AML-193 (cell line): Measurements from ENCODE around the gene ANKRD61.
A peak's percentile ranks its signal among the peaks of the same experiment; 100 is the strongest.
"Not testable (repeated sequence)": the region's sequence is repeated elsewhere in the genome, so short reads cannot be mapped to it uniquely, and the experiment has no call there.

Source experiments
- DNase-seq, 2 experiments: peaks; one replicate each; lab custom pipeline; 2025; lab: John Stamatoyannopoulos, UW

The ANKRD61 gene

DNA sequence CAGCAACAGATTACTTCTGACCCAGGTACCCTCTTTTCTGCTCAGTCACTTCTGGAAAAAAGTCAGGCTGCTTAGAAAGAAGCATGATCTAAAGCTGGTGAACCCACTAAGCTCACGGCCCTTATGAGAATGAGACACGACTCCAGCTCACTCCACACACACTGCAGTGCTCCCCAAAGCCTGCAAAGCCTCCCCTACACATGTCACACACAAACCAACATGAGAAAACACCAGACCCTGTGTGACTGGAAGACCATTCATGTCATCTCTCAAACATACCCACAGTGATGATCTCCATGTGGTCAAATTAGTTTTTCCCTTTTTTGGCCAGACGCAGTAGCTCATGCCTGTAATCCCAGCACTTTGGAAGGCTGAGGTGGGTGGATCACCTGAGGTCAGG lies 391 bp downstream of the ANKRD61 start:
- DNase-seq: no peak

DNA sequence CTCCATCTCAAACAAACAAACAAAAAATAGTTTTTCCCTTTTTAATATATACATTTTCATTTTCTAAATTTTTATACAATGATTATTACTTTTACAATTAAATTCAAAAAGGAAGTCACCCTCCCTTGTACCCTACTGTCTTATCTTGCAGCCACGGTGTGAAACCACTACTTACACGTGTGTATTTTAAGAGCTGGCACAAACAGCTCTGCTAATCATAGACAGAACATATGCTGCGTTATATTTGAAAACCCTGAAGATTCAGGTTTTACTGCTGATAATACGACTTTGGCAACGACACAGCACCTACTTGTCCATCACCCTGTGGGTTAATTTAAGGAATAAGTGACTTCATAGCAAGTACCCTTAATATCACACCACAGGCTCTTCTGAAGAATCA lies 991 bp downstream of the ANKRD61 start:
- DNase-seq: no peak

DNA sequence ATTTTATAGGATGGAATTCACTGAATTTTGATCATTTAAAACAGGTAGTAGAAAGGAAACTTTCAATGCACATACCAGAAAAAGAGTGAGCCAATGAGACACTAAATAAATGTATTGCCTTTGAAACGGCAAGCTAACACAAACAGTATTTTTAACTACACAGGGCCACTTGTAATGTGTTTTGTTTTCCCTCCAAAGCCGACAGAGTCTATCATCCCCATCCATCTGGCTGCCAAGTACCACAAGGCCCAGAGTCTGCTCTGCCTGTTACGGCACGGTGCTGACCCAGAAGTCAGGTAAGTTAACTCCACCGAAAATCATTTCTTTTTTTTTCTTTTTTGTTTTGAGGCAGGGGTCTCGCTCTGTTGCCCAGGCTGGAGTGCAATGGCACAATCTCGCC lies 1.5 kb downstream of the ANKRD61 start:
- no peak for DNase-seq

DNA sequence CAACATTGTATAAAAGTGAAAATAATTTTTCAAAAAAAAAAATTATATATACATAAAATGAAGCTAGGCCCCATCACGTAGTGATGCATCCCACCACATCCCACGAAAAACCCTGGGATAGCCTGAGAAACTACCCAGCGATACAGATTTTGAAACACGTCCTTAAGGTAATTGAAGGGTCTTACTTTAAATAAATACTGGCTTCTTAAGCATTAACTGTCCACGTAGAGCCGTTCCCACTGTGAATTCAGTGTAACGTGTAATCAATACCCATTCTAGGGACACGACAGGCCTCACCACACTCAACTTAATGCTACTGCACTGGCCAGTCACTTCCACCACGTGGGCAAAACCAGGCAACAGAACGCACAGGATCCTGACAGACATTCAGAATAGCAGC lies 4.0 kb downstream of the ANKRD61 start:
- no peak for DNase-seq

DNA sequence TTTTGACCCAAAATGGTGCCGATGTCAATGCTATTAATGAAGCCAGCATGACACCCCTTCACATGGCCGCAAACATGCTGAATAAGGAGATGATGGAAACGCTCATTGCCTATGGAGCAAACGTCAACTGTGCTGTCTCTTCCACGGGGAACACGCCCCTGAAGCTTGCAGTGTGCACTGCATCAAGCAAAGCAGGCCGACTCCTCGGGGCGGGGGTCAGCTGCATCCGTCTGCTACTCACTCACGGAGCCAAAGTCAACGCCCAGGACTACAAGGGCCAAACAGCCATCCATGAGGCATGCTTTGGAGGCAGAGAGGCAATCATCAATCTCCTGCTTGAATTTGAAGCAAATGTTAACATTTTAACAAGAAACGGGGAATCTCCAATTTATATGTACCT lies 4.5 kb downstream of the ANKRD61 start:
- no peak for DNase-seq

DNA sequence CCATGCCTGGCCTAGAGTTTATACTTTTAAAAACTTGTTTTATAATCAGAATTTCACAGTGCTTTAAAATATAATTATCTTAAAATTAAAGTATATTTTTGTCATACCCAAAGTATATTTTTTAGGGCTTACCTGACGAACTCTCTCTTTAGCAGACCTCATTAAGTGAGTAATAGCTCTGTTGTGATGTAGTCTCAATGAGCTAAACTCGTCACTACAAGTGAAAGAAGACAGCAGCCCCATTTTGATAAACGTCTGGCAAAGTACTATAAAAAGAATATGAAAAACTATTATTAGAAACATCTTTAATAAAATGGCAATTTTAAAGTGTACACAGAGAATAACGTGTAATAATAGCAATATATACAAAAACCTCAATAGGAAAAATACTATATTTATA lies 18.6 kb downstream of the ANKRD61 start:
- no peak for DNase-seq

DNA sequence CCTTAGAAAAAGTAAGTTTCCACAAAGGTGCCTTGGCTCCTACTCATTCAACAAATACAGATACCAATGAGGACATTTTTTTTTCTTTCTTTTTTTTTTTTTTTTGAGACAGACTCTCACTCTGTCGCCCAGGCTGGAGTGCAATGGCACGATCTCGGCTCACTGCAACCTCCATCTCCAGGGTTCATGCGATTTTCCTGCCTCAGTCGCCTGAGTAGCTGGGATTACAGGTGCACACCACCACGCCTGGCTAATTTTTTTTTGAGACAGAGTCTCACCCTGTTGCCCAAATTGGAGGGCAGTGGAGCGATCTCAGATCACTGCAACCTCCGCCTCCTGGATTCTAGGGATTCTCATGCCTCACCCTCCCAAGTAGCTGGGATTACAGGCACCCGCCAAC lies 20.0 kb downstream of the ANKRD61 start:
- DNase-seq: not testable (repeated sequence)

DNA sequence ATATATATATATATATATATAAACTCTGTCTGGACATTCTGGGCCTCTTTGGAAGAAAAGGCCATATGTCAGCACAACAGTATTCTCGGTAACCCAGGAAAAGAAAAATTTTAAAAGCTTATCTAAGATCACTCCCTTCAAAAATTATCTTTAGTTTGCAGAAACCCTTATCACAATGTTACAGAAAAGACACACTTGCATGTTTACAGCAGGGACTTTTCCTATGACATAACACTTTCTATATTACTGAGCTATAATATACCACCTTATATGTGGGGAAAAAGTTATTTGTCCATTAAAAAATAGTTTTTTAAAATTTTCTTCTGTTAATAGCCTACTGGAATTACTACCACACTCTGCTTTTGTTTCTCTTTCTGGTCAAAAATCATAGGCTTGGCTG lies 25.4 kb downstream of the ANKRD61 start:
- no peak for DNase-seq

DNA sequence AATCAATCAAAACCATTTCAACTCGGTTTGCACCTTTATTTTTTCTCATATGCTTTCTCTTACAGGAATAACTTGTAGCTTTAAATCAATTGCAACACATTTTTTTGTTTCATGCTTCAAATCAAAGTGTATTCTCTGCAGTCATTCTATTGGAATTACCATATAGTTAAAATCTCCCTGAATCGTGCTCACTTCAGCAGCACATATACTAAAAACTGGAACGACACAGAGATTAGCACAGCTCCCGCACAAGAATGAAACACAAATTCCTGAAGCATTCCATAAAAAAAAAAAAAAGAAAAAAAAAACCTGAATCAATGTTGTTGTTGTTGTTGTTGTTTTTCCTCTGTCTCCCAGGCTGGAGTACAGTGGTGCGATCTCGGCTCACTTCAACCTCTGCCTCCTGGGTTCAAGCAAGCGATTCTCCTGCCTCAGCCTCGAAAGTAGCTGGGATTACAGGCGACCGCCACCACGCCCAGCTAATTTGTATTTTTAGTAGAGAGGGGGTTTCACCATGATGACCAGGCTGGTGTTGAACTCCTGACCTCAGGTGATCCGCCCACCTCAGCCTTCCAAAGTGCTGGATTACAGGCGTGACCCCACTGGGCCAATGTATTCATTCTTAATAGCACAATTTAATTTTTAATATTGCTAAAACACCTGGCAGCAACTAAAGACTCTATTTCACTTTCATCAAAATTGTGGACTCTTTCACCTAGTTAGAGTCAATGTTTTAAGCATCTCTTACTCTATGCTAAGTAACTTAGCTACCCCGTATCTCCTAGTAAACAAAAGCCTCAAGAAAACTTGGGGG lies 26.3 kb downstream of the ANKRD61 start:
- DNase-seq: no peak

DNA sequence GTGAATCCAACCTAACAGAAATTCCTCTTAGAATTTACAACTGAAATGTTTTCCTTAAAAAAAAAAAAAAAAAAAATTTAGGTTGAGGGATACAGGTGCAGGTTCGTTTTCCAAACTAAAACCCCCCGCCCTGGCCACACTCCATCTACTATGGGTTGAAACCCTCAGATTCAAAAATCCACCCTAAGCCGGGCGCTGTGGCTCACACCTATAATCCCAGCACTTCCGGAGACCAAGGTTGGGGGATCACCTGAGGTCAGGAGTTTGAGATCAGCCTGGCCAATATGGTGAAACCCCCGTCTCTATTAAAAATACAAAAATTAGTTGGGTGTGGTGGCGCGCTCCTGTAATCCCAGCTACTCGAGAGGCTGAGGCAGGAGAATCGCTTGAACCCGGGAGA lies 28.8 kb downstream of the ANKRD61 start:
- DNase-seq: not testable (repeated sequence)

DNA sequence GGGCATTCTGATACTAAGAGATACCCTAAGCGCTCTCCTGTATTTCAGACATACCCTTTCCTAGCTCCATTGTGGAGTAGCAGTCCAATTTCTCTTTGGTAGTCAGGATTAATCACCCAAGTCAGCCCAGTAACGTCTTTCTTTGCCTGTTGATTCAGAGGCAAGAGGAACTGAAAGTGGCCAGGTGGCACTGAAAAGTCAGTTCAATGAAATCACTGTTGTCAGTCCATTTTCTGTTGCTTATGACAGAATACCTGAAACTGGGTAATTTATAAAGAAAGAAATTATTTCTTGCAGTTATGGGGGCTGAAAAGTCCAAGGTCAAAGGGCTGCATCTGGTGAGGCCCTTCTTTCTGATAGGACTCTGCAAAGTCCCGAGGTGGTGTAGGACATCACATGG lies 40.2 kb downstream of the ANKRD61 start:
- no peak for DNase-seq

DNA sequence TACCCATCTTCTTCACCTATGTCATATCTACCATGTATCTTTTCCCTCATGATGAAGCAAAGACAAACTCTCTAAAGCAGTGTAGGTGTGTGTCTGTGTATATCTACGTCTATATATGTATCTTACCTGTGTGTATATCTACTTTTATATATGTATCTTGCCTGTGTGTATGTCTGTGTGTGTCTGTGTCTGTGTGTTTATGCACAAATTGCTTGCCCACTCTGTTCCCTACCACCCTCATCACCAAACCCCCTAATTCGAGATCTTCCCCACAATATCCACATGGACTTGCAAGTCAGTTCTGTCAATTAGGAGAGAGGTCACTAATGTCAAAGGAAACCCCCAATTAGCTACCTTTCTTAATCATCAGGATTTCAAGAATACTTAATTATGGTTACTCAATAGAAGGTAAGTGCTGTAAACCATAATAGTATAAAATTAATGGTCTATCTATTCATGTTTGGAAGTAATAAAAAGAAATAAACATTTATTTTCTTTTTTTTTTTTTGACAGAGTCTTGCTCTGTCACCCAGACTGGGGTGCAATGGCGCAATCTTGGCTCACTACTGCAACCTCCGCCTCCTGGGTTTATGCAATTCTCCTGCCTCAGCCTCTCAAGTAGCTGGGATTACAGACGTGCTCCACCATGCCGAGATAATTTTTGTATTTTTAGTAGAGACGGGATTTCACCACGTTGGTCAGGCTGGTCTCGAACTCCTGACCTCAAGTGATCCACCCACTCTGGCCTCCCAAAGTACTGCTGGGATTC lies 43.6 kb downstream of the ANKRD61 start:
- peak; percentile 45 to 49 for DNase-seq

DNA sequence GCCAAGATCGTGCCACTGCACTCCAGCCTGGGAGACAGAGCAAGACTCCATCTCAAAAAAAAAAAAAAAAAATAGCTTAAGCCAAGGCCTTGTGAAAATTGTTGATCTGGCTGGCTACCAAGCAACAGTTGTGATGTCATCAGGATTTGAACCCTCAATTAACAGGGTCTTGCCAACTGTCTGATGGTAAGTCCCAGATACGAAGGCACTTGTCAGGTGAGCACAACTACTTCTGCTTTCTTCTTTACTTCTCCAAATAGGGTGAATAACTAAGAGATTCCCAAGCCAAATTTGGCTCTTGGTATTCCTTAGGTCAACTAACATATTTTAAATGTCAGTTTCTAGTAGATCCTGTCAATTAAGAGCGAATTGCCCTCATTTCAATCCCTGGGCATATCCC lies 47.4 kb downstream of the ANKRD61 start:
- DNase-seq: peak in 1 of 2 experiments; percentile 12

DNA sequence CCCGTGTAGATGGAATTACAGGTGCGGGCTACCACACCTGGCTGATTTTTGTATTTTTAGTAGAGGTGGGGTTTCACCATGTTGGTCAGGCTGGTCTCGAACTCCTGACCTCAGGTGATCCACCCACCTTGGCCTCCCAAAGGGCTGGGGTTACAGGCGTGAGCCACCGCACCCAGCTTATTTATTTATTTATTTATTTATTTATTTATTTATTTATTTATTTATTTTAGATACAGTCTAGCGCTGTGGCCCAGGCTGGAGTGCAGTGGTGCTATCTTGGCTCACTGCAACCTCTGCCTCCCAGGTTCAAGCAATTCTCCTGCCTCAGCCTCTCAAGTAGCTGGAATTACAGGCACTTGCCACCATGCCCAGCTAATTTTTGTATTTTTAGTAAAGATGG lies 51.9 kb downstream of the ANKRD61 start:
- not testable (repeated sequence) for DNase-seq
